ENCODE data around the gene POTEF.
A peak's percentile ranks its signal among the peaks of the same experiment; 100 is the strongest.
"Not testable (repeated sequence)": the region's sequence is repeated elsewhere in the genome, so short reads cannot be mapped to it uniquely, and the experiment has no call there.

The POTEF gene

DNA sequence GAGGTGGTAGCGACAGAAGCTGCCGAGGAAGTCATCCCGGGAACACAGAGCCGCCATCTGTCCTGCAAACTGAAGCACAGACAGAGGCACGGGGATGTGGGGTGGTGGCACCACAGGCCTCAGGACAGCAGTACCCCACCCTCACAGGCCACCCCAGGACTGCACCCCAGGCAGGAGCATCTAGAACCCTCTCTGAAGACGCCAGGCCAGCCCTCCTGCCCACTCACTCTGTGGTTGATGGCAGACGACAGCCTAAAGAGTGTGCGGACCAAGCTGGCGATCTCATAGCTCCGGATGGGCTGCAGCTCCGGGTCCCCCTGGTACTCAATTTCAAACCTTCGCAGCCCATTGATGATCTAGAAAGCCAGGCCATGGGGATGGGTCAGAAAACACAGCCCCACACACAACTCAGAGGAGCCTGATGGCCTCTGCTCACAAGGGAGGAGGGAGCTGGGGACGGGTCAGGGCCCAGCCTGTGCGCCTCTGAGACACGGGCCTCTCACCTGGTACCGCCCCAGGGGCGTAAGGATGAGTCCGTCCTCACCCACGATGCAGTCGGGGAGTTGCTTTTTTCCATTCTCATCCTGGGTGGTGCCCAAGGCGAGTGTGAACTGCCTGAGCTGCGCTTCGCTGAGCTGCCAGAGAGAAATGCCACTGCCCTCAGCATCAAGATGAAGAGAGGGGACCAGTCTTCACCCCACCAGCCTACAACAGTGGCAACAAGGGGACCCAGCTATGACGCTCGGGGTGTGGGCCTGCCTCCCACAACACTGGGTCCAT is 24.0 kb upstream of the POTEF start:
- DNase-seq: no peak

DNA sequence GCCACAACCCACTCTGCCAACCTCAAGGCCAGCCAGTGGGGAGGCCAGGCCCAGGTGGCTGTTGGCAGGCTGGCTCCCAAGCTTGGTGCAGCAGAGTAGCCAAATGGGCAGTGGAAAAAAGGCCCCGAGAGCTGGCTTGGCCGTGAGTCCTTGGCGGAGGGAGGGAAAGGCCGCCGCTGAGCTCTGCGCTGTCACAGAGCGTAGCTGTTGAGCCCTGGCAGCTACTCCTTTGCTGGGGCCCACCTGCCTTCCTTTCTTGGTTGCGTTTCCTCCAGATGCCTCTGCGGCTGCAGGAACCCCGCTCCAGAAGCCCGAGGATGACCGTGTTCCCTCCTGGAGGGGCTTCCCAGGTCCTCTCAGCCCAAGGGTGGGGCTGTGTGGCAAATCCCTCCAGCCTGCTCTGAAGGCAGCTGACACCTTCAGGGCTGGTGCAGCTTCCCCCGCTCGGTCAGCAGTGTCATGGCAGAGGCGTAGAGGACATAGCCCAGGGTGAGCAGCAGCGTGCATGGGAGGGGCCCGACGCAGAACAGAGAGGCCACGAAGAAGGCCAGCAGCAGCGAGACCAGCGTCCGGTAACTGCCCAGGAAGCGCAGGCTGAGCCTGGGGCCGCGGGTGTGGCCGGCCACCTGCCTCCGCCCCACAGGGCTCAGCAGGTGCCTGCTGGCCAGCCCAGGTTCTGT is 23.3 kb upstream of the POTEF start:
- not testable (repeated sequence) for DNase-seq

GRCh38 chr2:130151145-130151512 is 22.1 kb upstream of the POTEF start:
- DNase-seq: not testable (repeated sequence)

DNA sequence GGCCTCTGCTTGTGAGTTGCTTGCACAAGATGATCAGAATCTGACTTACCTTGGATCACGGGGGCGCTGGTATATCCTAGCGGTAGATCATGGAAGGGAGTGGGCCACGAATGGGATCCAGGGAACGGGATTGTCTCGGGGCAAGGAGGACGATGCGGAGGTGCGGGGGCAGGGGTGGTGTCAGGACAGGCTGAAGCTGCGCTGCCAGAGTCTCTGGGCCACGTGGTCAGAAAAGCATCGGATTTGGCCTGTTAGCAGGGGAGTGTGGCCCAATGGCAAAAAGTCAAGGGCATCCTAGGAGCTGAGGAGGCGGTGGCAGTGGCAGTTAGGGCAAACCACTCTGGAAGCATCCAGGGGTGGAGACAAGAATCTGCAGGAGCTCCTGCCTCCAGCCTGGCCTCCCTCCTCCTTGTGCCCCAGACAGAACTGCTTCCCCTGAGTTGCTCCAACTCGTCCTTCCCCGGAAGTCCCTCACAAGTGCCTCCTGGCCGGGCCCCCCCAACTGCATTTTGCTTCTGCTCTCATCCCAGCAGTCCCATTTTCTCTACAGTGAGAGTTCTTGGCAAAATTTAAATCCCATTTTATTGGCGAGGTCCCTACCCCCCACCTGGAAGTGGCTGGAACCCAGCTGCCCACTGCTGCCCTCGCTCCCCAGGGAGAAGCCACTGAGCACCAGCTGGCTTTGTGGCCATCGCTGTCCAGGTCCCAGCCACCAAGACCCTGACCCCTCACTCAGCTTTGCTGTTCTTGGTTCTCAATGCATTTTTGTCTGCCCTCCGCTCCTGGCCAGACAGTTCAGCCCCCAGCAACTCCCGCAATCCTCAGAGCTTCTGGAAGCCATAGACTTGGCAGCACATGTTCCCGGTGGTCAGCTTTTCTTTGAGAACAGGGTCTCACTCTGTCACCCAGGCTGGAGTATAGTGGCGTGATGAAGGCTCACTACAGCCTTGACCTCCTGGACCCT is 21.4 kb upstream of the POTEF start:
- no peak for DNase-seq

- not testable (repeated sequence) for DNase-seq
Observed at GRCh38 chr2:130148515-130148914, 19.5 kb upstream of the POTEF start.

DNA sequence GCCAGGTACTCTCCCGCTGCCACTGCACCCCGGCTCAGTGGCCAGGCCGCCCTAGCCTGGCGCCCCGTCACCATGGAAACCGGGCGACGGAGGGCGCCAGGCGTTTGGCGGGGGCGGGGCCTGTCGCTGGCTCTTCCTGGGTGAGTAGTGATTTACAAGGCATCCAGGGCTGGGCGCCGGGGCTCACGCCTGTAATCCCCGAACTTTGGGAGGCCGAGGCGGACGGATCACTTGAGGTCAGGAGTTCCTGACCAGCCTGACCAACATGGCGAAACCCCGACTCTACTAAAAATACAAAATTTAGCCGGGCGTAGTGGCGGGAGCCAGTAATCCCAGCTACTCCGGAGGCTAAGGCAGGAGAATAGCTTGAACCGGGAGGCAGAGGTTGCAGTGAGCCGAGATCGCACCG is 16.0 kb upstream of the POTEF start, which contains the start of gene CCDC74B:
TSS of gene CCDC74B (minus strand) at position 107 of the 409 bp plus-strand sequence. CDS start 116 bp downstream, outside the sequence.
- DNase-seq: peak; percentile 41

DNA sequence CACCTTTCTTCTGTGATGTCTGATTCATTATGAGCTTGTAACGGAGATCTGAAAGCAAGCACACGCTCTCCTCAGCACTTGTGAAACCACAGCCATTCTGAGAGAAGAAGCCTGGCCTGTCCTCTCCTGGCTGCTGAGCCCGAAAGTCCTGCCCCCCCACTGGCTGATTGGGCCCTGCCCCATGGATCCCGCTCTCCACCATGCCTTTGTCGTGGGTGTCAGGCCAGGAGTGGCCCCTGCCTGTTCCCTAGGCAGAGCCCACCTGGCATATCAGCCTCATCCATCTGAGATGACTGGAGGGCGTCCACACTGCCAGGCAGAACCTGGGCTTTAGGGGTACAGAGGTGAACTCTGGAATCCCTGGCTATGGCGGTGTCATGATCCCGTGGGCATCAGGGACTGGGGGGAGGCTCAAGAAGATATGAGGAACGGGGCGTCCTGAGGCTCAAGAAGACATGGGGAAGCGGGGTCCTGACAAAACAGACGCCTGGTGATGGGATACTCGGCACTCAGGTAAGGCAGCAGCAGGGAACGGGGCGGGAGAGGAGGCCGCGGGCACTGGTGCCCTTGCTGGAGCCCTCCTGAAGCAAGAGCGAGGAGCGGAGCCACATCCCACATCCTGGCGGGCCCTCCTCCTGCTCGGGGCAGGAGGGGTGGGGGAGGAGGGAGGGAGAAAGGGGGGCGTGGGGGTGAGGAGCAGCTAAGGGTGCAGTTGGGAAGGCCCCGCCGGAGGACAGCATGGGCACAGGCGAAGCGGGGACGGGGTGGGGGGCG is 14.4 kb upstream of the POTEF start:
- DNase-seq: not testable (repeated sequence)

DNA sequence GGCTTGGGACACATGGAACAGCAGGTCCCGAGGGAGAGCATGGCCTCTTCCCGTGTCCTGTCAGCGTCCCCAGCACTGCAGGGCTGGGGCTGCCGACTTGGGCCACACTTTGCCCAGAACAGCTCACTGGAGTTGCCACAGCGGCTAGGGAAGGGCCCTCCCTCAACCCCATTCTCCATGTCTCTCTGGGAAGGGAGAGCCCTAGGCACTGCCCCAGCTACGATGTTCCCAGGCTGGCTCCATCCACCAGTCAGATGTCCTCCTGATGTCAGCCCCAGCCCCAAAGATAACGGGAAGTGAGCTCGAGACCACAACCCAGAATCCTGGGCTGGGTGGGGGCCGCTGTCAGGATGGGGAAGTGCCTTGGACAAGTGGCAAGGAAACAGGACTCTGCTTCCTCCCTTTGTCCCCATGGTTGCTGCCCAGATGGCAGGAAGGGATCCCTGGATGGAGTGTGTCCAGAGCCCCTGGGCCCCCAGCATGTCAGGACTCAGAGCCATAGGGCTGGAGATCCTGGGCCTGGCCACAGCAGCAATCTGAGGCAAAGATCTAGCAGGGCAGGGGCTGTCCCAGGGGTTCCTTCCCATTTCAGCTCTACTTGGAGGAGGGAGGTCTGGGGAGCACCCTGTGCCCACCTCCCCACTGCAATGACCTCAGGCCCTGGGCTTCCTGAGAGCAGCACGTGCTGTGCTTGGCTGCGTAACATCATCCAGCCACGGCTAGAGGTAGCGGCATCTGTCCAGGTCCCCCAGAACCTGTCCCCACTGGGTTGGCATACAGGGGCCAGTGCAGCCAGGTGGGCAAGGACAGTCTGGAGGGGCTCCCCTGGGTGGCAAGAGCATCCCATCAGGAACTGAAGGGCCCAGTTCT is 13.6 kb upstream of the POTEF start:
- DNase-seq: not testable (repeated sequence)

DNA sequence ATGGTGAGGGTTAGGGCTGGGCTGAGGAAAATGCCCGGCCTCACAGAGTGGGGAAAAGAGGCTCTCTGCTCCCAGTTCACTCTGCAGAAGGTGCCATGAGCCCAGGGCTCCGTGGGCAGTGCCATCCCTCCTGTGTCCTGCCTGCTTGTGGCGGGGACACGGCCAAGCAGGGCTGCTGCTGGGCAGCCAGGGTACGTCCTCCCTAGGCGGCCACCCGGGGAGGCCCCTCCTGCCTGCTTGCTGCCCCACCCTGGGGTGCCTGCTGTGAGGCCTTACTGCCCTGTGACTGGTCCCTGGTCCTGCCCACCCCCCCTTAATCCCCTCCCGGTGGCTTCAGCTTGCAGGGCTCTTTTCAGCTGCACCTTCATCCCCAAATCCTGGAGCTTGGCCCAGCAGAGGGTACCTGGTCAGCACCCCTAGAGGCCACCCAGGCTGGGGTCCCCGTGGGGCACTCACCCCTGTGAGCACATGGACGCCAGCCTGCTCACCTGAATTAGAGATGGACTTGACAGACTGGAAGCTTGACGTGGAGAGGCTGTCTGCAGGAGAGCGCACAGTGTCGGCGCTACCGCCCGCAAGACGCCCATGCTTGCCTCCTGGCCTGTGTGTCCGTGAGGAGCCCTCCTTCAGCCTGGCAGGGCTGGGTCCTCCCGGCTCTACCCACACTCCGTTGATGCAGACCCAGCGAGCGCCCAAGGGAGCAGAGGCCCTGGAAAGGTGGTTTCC is 12.8 kb upstream of the POTEF start:
- not testable (repeated sequence) for DNase-seq

DNA sequence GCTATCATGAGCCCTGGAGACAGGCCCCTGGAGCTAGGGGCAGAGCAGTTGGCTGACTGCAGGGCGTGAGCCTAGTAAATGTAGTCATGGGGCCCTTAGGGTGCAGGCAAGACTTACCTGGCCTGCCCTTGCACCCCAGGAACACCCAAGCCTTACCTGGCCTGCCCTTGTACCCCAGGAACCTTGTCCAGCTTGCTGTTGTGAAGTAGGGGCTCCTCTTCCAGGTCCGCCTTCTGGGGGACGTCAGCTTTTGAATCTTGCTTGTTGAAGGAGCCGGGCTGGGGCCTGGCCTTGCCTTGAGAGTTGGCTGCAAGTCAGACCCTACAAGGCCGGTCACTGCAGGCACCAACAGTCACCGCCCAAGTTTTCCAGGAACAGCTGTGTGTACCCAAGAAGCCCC is 12.0 kb upstream of the POTEF start:
- DNase-seq: not testable (repeated sequence)

DNA sequence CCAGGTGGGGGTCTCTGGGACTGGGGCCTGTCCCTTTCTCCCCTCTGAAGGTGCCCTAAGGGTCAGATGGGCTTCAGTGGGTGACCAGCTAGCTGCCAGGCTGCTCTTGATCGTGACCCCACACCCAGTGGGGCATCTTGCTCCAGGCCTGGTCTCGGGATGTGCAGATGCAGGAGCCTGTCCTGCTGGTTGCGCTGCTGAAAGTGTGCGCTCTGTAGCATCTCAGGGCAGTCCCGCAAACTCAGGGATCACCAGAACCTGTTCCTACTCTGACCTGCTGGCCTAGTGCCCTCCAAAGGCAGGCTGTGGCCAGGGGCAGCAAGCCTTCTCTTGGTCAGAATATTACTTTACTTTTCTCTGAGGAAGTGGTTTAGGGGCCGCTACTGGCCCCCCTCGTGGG is 11.5 kb upstream of the POTEF start:
- DNase-seq: not testable (repeated sequence)

GRCh38 chr2:130139331-130140280 is 10.6 kb upstream of the POTEF start:
- peak; percentile 59 for DNase-seq

GRCh38 chr2:130138841-130139251 is 9.8 kb upstream of the POTEF start:
- DNase-seq: peak; percentile 51

- DNase-seq: not testable (repeated sequence)
Observed at GRCh38 chr2:130138326-130138725, 9.3 kb upstream of the POTEF start.

- not testable (repeated sequence) for DNase-seq
Observed at GRCh38 chr2:130137118-130137517, 8.1 kb upstream of the POTEF start.

DNA sequence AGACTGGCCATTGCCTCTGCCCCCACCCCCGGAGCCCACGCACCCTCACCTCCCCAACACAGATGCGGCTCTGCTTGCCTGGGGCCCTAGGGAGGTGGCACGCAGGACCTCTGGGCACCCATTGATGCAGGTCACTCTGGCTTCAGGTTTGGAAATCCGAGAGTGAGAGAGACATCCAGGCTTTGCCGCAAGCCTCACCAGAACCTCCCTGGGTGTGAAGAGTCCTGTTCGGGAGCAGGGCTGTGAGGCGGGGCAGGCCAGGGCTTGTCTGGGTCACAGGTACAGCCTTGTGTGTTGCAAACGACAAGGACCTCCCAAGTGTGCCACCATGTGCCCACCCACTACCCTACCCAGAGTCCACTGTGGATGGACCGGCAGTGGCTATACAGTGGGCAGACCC is 7.5 kb upstream of the POTEF start:
- not testable (repeated sequence) for DNase-seq

DNA sequence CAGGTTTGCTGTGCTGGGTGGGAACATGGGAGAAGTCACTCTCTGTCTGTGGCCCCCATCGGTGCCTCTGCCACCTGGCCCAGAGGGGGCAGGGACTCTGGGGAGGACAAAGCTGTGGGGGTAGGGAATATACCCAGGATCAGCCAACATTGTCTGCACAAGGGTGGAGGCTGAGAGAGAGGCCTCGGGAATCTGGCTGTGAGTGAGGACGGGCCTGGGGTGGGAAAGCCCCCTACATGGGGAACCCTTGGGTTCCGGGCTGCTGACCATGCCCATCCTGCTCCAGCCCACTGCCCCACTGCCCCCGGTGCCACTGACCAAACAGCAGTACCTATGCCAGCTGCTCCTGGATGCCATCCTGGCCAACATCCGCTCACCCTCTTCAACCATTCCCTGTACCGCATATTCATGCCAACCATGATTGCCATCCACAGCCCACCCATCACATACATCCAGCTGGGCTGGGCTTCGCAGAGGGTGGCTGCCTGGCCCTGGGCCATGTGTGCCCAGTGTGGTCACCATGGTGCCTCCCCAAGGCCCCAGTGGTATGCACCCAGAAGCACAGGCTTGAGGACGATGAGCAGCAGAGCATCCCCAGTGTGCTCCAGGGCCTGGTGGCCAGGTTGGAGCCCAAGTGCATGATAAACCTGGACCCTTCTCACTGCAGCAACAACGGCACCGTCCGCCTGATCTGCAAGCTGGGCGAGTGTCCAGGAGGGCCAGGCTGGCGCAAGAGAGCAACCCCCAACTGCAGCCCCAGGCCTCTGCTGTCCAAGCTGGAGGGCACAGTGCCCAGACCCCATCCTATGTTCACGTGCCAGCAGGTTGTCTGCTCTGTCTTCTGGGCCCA is 6.9 kb upstream of the POTEF start:
- no peak for DNase-seq

DNA sequence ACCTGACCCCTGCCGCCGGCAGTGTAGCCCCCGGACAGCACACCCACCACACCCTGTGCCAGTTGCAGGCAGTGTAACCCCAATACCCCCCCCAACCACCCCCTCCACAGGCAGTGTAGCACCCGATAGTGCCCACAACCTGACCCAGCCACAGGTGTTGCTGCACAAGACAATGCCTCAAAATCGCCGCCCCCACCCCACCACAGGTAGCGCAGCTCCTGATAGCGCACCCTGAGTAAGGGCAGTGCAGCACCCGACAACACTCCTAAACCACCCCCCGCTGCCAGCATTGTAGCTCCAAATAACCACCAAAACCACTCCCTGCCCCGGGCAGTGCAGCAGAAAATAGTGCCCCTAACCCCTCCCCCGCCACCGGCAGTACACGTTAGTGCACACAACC is 558 bp downstream of the POTEF start:
- DNase-seq: not testable (repeated sequence)
